Stimulated activated CD4-positive, alpha-beta T cell treated with anti-CD3 and anti-CD28 coated beads, Interleukin-2, amount 100 ng/mL, for 48 hours (primary cell): ENCODE measurements around the gene SMYD3.

Experiments used
- DNase-seq, 2 donors: peaks; one replicate each; pipeline ENCODE4 v3.0.0-alpha.2; 2020

Gene SMYD3

GRCh38 chr1:246203180-246203579 lies 303.9 kb downstream of the SMYD3 start:
- no peak for DNase-seq

- no peak for DNase-seq
These were observed 306.3 kb downstream of the SMYD3 start for GRCh38 chr1:246200738-246201137.

GRCh38 chr1:246200225-246200624 lies 306.9 kb downstream of the SMYD3 start:
- no peak for DNase-seq

- no peak for DNase-seq
These were observed 307.9 kb downstream of the SMYD3 start for GRCh38 chr1:246199086-246199645.

DNA sequence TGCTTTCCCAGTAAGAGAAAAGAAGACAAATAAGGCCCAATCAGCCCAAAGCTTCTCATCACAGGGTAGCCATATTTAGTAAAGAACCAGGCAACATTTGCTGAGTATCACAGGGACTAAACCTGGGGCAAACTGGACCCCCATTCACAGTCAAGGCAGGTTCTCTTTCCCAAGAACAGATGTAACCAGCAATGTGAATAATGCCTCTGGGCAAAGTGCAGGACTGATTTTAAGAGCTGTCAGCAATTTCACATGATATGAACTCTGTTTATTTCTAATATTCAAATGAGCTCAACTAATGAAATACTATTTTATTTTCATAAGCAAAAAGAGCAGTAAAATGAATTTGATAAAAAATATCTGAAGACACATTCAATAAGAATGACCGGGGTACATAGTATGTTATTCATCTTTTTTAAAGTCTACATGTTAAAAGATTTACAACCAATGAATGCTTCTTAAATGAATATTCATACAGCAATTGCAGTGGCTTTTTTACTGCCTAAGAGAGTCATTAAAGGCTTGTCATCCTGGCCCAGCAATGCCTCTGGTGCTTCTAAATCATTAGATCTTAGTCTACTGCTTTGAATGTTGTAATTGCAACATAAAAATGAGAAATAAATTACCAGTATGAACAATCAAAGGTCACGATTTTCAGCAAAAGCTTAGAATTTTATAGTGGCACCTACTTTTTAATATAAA lies 308.8 kb downstream of the SMYD3 start:
- DNase-seq, result no peak

DNA sequence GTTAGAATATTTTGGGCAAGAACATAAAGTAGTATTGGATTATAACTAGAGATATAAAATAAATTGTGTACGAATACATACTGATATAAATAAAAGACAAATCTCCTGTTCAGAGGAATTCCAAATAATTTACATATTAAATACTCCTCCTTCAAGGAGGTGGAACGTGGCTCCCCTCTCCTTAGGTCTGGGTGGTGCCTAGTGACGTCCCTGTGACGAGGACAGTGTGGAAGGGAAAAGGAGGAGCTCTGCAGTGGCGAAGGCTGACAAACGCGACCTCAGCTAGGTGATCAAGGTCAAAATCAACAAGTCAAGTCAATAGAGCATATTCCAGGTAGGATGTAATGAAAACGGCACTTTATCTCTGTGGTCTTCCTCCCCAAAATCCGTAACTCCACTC lies 310.0 kb downstream of the SMYD3 start:
- DNase-seq, result no peak

GRCh38 chr1:246195296-246195695 lies 311.8 kb downstream of the SMYD3 start:
- DNase-seq, result no peak

DNA sequence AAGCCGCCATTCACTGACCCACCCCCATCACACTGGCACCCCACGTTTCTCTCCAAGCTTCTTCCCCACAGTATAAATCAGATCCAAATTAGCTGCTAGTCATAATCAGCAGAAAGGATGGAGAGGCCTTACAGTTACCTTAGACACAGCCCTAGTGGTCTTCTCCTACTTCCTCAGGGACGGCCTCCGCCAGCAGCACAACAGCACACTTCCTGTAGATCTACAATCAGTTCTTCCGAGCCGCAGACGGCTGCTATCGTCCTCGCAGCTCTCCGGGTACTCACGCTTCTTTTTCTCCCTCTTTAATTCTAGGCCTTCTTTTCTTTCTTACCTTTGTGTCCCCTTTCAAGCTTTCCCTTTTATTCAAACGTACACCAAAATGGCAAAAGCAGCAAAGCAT lies 313.5 kb downstream of the SMYD3 start:
- no peak for DNase-seq

DNA sequence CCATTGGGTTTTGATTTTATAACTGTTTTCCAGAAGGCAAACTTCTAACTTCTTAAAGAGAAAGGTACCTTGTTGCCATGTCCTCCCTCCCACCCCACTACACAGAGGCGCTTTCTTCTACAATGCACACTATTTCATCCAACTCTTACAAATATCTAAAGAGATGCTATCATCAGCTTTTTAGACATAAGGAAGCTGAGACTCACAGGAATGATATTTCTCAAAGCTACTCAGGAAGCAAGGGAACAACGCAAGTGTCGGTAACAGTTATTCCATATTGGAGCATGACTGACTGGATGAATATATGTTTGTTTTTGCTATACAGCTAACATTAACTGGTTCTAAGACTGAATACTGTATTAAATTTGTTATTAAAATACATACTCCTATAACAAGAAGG lies 318.0 kb downstream of the SMYD3 start:
- no peak for DNase-seq

- no peak for DNase-seq
These were observed 319.2 kb downstream of the SMYD3 start for GRCh38 chr1:246187834-246188372.

DNA sequence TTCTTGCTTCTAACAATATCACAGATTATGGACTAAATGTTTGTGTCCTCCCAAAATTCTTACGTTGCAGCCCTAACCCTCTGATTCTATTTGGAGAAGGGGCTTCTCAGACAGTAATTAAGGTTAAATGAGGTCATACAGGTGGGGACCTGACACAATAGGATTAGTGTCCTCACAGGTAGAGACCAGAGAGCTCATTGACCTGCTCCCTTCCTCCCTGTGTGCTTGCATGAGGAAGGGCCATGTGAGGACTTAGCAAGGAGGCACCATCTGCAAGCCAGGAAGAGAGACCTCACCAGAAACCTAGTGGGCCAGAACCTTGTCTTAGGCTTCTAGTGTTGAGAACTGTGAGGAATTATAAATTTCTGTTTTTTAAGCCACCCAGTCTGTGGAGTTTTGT lies 322.6 kb downstream of the SMYD3 start:
- DNase-seq, result no peak

DNA sequence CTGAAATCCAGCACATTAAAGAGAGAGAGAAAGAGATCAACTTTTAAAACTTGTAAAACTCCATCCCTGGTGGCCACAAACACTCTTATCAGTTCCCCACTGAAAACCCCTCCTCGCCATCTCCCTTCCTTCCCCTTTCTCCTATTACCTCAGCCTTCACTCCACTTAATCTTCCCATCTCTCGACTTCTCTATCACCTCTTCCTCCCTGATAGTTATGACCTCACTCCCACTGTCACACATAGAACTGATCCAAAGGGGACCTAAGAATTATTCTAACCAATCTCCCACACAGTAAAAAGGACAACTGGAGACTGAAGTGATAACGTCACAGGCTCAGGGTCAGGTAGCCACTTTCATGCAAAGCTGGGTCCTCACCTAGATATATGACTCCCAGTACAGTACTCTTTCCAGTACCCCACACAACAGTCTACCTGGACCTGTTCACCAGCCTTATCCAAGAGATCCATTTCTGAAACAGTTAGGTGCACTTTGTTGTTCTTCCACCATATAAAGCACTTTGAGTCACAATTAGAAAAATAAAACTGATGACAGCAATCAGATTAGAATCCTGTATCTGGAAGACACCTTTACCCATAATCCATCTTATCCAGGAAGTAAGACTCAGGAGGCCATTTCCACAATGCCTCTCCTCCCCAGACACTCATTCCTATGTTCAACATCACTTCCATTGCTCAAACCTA lies 324.8 kb downstream of the SMYD3 start:
- DNase-seq, result no peak

DNA sequence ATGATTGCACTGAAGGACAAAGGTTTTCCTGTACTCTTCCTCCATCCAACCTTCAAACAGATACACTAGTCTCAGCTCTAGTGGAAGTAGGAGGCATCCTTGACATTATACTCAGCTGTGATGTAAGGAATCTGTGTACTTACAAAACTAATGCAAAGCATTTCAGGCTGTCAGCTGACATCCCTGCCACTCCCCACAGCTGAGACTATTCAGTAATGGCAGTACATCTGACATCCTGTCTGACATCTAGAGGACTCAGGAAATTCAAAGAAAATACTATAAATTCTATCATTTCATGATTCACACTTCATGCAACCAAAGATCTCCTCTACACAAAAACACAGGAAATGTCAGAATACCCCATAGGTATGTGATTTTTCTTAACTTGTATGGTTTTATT lies 325.8 kb downstream of the SMYD3 start:
- no peak for DNase-seq

GRCh38 chr1:246179401-246179800 lies 327.7 kb downstream of the SMYD3 start:
- DNase-seq, result no peak

GRCh38 chr1:246178717-246179311 lies 328.3 kb downstream of the SMYD3 start:
- no peak for DNase-seq

DNA sequence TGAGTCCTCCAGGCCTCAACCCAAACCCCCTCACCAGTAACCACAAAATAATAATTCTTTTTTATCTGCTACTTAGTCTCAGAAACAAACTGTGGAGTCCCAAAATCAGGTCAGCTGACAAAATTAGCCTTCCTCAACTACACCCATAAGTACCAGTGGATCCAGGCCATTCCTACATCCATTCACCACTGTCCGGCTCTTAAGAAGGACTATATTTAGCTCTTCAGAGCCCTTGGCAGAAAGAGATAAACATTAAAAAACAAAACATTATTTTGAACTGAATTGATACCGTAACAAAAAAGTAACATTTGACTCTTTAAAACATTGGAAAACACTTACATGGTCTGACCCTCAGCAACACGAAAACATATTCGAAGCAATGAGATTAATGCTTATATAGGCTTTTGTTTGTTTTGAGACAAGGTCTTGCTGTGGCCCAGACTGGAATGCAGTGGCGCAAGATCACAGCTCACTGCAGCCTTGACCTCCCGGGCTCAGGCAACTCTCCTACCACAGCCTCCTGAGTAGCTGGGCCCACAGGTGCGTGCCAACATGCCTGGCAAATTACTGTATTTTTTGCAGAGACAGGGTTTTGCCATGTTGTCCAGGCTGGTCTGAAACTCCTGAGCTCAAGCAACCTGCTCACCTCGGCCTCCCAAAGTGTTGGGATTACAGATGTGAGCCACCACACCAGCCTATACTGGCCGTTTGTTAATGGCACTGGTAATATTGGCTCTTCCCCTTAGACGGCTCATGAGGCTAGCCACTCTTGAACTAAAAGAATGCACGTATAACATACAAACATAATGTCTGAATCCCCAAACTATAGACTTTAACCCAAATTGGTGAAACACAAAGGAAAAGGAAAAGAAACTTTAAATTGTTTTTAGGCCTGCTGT lies 330.7 kb downstream of the SMYD3 start:
- no peak for DNase-seq

DNA sequence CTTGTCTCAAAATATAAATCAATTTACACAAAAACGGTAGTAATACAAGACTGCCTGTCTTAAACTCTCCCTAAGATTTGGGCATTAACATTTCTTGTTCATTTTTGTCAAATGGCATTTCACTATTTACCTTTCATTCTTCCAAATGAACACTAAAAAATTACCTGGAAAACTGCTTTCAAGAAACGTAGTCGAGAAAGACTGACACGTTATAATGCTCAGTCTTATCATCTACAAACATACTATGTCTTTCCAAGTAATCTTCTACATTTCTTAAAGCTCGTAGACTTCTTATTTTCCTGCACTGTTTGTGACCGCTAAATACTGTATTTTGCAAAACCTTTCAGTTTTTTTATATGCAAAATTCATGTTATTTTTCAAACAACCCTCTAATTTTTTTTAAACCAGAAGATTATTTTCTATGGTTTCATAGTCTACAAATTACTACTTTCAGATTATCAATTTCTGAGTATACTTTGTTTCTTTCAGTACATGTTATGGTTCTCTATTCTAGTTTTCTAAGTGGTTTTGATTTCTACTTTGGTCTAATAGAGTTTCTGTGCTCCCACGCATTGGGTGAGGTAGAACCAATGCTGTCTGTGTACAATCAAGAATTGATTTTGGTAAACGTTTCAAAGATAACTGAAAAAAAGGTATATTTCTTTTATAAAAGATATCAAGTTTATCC lies 336.4 kb downstream of the SMYD3 start:
- DNase-seq, result no peak

DNA sequence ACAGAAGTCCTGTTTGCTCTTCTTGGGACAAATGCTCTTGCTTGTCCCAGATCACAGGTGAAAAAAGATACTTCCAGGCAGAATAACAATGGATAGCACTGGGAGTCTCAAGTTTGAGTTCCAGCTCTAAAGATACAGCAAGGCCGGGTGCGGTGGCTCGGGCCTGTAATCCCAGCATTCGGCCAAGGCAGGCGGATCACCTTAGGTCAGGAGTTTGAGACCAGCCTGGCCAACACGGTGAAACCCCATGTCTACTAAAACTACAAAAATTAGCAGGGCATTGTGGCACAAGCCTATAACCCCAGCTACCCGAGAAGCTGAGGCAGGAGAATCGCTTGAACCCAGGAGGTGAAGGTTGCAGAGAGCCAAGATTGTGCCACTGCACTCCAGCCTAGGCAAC lies 337.6 kb downstream of the SMYD3 start:
- DNase-seq, result no peak

DNA sequence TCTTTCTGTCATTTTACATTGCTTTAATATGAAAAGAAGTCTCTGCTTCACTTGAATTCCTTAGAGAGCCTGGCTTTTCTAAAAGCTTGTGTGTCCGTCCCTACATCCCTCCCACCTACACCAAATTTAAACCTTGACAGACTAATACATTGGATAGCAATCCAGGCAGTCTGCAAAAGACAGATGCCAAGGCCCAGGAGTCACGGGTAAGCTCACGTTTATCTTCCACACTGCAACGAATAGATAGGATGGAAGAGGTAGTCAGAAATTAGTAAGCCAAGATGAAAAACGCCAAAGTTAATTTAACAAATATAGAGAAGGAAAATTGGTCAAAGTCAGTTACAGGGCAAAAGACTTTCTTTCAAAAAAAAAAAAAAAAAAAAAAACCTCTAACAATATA lies 338.1 kb downstream of the SMYD3 start:
- no peak for DNase-seq

GRCh38 chr1:246166841-246167240 lies 340.2 kb downstream of the SMYD3 start:
- DNase-seq, result no peak

DNA sequence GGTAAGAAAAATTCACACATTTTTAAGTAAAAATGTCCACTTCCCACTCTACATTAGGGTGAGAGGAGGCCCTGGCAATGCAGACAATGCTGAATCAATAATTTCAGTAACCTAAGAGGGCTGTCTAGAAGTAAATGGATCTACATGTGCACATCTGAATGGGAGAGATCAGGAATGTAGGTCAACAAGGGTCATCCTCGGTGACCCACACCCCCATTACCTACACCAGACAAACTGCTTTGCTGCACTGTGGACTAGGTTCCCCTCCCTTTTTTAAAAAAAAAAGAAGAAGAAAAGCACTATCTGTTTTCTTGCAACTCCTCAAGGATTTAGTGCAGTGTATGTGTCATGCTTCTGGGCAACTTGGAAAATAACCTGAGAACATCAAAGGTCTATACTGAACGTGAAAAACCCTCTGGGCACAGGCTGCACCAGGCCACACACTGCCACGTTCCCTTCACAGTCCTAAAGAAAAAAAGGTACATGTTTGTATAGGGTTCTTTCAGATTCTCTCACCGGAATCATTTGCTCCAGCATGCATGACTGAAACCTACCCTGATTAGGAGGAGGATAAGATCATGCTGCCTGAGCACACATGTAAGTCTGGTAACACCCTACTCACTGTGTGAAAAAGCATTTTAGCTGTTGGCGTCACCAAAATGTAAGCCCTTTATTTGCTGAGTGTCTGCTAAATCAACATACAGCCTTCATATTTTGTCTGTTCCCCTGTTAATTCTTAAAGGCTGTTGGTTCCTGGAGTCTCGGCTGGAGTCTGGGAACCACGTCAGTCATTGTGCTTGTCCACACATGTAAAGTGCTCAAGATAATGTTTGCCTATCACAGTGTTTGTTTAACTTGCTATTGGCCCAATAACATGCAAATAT lies 341.0 kb downstream of the SMYD3 start:
- no peak for DNase-seq
